Activated CD4-positive, CD25-positive, alpha-beta regulatory T cell treated with anti-CD3 and anti-CD28 coated beads, Interleukin-2, amount 50 U/mL, for 16 hours (primary cell): ENCODE measurements around the gene KREMEN2.
"Not testable (repeated sequence)": the region's sequence is repeated elsewhere in the genome, so short reads cannot be mapped to it uniquely, and the experiment has no call there.

ENCODE experiments used
- DNase-seq: peaks from one replicate; pipeline ENCODE4 v3.0.0-alpha.2; 2020; ENCODE audit warnings: low read depth, low spot score

The KREMEN2 gene, protein sequence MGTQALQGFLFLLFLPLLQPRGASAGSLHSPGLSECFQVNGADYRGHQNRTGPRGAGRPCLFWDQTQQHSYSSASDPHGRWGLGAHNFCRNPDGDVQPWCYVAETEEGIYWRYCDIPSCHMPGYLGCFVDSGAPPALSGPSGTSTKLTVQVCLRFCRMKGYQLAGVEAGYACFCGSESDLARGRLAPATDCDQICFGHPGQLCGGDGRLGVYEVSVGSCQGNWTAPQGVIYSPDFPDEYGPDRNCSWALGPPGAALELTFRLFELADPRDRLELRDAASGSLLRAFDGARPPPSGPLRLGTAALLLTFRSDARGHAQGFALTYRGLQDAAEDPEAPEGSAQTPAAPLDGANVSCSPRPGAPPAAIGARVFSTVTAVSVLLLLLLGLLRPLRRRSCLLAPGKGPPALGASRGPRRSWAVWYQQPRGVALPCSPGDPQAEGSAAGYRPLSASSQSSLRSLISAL

DNA sequence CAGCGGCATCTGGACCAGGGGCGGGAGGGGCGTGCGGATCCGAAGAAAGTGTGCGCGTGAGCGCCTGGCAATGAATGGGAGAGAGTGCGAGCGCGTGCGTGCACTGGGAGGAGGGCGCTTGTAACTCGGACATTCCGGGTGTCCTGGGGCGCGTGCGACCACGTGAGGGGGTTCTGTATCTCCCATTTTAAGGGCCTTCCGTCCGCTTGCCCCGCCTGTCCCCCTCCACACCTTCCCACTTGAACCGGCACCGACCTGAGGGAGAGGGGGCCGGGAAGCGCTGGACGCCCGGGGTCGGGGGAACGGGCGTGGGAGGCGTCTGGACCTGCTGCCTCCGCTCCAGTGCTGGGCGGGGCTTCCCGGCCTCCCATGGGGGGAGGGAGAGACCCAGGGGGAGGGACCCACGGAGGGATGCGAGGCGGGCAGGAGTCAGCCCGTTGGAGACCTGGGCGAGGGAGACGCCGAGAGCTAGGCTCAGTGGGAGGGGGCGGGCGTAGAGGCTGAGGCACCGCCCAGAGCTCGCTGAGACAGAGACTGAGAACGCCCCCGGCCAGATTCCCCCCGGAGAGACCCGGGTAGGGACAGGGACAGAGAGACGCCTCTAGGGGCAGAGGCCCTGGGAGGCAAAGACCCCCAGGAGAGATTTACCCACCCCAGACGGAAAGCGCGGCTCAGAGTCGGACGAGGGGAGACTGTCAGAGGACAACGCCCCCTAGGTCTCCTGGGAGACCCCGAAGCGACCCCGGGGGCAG is at the start of gene KREMEN2:
KREMEN2 (plus strand) TSS at position 553 of the 752 bp plus-strand sequence. CDS start 246 bp downstream, outside the sequence.
- DNase-seq: no peak

DNA sequence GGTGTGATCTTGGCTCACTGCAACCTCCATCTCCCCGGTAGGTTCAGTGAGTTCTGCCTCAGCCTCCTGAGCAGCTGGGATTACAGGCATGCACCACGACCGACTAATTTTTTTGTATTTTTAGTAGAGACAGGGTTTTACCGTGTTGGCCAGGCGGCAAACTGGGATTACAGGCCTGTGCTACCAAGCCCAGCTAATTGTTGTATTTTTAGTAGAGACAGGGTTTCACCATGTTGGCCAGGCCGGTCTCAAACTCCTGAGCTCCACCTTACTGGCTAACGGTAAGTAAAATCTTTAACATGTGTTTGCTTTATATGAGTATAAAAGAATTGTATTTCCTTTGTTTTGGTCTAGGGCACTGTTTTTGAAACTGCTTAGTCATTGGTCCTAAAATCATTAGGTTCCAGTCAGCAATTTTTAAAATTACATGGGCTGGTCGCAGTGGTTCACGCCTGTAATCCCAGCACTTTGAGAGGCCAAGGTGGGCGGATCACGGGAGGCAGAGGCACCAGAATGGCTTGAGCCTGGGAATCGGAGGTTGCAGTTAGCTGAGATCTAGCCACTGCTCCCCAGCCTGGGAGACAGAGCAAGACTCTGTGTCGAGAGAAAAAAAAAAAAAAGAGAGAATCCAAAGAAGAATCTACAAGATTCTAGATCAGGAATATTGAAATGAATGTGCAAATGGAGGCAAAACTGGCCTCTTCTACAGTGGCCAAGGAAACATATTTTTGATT is 48.7 kb upstream of the KREMEN2 start:
- DNase-seq: no peak

DNA sequence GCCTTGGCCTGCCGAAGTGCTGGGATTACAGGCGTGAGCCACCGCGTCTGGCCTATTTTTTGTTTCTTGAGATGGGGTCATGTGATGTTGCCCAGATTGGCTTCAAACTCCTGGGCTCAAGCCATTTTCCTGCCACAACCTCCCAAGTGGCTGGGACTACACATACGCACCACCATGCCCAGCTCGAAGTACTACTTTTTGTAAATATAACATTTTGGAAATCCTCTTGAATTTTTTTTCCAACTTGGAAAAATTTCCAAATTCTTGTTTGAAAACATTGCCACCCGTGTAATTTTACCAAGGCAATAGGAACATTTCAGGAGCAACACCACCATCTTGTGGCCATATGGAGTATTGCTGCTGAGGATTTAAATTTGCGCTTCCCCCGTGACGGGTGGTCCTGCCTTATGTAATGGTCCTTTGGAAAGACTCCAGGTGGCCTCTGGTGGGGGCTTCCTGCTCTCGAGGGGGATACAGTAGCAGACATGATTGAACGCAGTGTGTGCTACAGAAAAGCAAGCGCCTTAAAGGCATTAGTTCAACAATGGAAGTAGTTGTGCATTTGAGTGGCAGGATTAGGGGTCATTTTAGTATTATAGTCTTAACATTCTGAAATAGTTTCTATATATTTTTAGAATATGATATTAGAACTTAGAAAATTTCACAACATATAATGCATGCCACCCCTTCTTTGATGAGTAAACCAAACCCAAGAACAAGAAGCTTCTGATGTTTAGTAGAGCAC is 44.4 kb upstream of the KREMEN2 start:
- DNase-seq: peak; percentile 9

DNA sequence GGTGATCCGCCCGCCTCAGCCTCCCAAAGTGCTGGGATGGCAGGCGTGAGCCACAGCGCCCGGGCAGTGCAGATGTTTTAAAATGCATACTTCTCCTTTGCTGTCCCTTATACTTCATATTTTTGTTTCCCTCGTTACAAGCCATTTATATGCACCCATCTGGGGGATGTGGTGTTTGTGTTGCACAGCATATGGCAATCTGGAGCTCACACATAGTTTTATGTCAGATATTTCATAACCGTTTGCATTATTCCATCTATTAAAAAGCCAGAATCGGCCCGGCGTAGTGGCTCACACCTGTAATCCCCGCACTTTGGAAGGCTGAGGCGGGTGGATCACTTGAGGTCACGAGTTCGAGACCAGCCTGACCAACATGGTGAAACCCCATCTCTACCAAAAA is 40.6 kb upstream of the KREMEN2 start:
- no peak for DNase-seq

DNA sequence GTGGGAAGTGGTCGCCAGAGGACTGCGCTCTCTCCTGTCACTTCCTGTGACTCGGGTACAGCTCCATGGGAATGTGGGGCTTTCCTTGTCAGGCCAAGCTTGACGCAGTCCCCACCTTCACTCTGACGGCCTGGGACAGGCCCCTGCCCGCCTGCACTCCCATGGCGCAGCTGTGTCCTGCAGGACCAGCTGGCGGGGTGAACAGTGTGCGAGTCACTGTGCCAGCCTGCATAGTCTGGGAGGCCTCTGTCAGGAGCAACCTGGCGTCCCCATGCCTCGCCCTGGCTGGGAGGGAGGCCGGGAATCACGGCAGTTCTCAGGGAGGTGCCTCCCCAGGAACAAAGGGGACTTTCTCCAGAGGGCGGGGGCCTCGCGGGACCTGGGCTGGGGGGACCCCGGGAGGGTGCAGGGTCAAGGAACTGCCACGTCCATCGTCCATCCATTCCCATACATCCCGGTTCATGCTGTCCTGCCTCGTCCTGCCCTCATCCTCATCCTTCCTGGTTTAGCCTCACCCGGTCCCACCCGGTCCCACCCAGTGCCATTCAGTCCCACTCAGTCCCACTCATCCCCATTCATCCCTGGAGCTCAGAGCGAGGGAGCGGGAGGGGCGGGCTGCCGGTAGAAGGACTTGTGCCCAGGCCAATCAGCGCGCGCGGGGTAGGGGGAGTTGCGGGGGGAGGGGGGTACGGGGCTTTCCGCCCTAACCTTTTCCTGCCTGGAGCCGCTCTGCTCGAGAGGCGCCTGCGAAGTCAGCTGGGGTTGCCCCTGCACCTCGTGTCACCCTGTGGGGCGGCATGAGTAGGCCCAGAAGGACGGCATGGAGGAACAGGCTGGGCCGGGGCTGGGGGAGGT is 38.9 kb upstream of the KREMEN2 start:
- DNase-seq: no peak

DNA sequence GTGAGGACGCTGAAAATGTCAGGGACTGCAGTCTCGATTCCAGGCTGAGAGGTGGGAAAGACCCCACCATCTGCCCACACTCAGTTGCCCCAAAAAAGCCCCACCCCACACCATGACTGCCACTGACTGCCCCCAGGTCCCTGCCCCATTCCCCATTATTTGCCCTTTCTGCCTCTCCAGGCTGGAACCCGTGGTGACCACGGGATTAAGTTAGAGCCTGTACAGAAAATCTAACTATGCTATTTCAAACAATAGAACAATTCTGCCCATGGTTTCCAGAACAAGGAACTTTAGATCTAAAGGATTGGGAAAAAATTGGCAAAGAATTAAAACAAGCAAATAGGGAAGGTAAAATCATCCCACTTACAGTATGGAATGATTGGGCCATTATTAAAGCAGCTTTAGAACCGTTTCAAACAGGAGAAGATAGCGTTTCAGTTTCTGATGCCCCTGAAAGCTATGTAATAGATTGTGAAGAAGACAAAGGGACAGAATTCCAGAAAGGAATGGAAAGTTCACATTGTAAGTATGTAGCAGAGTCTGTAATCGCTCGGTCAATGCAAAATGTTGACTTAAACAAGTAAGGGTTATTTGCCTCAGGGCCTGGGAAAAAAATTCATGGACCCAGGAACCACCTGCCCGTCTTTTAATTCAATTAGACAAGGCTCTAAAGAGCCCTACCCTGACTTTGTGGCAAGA is 38.0 kb upstream of the KREMEN2 start:
- DNase-seq: no peak

DNA sequence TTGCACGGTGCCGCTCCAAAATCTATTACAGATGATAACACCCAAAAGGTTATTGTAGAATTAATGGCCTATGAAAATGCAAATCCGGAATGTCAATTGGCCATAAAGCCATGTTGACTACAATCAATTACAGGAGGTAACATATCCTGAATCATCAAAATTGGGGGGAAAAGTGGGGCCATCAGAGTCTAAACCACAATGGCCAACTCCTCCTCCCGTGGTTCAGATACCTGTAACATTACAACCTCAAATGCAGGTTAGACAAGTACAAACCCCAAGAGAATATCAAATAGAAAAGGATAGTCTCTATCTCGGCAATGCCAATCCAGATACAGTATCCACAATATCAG is 37.5 kb upstream of the KREMEN2 start:
- no peak for DNase-seq

DNA sequence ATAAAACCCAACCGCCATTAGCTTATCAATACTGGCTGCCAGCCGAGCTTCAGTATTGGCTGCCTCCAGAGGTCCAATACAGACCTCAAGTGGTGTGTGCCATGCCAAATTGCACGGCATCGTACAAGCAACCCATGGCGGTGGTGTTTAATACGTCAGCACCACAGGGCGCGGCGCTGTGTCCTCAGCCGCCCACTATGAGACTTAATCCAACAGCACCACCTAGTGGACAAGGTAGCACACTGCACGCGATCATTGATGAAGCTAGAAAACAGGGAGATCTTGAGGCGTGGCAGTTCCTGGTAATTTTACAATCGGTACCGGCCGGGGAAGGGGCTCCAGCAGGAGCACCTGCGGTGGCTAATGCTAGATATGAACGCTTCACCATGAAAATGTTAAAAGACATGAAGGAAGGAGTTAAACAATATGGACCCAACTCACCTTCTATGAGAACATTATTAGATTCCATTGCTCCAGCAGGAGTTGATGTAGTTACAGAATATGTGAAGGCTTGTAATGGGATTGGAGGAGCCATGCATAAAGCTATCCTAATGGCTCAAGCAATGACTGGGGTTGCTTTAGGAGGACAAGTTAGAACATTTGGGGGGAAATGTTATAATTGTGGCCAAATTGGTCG is 36.9 kb upstream of the KREMEN2 start:
- DNase-seq: peak; percentile 79

DNA sequence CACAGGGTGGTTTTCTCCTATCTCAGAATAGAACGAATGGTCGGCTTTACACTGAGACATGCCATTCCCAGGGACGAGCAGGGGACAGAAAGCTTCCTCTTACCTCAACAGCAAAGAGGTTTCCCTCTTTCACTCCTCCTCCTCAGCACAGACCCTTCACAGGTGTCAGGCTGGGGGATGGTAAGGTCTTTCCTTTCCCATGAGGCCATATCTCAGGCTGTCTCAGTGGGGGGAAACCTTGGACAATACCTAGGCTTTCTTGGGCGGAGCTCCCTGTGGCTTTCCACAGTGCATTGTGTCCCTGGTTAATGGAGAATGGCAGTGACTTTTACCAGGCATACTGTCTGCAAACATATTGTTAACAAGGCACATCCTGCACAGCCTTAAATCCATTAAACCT is 35.9 kb upstream of the KREMEN2 start:
- not testable (repeated sequence) for DNase-seq

DNA sequence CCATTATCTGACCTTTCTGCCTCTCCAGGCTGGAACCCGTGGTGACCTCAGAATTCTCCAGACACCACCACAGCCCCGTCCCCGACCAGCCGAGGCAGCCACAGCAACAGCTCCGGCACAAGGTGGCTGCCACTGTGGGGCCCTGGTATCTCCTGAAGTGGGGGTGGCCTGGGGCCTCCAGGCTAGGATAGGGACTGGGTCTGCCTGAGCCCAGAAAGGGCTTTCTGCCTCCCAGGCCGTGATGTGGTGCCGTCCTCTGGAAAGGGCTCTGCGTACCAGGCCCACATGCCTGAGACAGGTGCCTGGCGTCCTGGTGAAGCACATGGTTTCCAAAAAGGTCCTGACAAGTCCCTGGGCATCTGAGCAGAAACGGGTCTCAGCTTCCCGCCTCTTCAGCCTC is 35.3 kb upstream of the KREMEN2 start:
- DNase-seq: no peak

DNA sequence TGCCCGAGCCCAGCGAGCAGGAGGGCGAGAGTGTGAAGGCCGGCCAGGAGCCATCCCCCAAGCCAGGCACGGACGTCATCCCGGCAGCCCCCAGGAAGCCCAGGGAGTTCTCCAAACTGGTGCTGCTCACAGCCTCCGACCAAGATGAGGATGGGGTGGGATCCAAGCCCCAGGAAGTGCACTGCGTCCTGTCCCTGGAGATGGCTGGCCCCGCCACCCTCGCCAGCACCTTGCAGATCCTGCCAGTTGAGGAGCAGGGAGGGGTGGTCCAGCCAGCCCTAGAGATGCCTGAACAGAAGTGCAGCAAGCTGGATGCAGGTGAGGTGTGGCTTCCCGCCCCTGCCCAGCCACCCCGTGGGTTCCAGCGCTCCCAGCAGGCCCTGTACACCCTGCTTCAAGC is 34.4 kb upstream of the KREMEN2 start:
- no peak for DNase-seq

DNA sequence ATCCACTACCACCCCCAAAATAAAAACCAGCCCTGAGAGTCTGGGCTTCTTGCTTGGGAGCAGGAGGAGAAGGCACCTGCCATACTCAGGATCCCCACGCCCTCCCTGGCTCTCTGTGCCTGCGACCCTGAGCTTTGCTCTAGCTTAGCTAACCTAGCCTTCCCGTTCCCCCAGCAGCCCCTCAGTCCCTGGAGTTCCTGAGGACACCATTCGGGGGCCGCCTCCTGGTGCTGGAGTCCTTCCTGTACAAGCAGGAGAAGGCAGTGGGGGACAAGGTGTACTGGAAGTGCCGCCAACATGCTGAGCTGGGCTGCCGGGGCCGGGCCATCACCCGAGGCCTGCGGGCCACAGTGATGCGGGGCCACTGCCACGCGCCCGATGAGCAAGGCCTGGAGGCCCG is 33.8 kb upstream of the KREMEN2 start:
- no peak for DNase-seq

DNA sequence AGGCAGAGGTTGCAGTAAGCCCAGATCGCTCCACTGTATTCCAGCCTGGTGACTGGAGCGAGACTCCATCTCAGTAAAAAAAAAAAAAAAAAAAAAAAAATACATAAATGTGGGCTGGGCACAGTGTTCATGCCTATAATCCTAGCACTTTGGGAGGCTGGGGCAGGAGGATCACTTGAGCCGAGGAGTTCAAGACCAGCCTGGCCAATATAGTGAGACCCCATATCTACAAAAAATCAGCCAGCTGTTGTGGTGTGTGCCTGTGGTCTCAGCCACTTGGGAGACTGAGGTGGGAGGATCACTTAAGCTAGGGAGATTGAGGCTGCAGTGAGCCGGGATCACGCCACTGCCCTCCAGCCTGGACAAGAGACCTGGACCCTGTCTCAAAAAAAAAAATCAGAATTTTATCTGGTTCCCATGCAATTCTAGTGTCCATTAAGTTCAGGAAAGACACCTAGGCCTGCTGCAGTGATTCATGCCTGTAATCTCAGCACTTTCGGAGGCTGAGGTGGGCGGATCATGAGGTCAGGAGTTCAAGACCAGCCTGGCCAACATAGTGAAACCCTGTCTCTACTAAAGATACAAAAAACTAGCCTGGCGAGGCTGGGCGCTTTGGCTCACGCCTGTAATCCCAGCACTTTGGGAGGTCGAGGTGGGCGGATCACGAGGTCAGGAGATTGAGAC is 32.7 kb upstream of the KREMEN2 start:
- DNase-seq: not testable (repeated sequence)

DNA sequence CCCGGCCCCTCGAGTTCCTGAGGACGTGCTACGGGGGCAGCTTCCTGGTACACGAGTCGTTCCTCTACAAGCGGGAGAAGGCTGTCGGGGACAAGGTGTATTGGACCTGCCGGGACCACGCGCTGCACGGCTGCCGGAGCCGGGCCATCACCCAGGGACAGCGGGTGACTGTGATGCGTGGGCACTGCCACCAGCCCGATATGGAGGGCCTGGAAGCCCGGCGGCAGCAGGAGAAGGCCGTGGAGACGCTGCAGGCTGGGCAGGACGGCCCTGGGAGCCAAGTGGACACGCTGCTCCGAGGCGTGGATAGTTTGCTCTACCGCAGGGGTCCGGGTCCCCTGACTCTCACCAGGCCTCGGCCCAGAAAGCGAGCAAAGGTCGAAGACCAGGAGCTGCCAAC is 30.9 kb upstream of the KREMEN2 start:
- DNase-seq: no peak

DNA sequence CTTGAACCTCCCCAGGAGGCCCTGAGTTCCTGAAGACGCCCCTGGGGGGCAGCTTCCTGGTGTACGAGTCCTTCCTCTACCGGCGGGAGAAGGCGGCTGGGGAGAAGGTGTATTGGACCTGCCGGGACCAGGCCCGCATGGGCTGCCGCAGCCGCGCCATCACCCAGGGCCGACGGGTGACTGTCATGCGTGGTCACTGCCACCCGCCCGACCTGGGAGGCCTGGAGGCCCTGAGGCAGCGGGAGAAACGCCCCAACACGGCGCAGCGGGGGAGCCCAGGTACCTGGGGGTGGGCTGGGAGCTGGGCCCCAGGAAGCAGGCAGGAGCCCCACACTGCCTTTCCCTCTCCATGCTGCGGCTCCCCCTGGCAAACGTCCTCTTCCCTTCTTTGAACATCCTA is 30.4 kb upstream of the KREMEN2 start:
- no peak for DNase-seq

DNA sequence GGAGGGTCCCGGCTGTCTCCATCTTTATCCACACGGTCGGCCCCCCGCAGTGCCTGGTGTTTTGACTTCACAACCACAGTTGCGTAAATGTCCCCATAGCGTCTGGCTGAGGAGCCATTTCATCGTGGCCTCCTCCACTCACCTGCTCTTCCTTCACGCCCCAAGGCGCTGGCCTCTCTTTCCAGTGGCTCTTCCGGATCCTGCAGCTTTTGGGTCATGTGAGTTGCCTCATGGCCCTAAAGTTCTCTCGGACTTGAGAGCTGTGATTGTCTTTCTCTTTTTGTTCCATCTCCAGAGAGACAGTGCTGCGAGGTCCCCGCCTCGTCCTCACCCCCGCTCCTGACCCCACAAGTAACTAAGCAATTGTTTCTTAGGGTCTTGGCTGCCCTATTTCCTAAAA is 29.6 kb upstream of the KREMEN2 start:
- DNase-seq: no peak

DNA sequence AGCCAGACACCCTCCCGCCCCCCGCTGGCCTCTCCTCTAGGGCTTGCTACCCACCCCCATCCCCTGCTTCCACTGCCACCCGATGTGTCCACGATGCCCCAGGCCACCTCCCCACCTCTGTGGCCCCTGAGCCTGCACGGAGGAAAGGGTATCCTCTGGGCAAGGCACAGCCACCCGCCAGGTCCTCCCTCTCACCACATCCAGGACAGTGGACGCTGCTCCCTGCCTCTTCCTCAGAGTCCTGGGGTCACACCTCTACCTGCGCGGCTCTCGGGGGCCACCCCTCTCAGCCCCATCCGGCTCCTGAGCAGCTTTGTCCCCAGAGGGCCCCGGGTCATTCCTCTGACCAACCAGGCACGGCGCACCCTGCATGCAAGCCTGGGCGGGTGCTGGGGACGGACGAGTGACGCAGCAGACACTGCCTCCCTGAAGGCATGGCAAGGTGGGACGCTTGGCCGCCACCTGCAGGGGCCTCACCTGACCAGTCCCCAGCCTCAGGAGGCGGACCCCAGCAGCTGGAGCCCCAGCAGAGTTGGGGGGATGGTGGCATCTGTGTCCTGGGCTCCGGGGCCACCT is 27.6 kb upstream of the KREMEN2 start:
- no peak for DNase-seq

DNA sequence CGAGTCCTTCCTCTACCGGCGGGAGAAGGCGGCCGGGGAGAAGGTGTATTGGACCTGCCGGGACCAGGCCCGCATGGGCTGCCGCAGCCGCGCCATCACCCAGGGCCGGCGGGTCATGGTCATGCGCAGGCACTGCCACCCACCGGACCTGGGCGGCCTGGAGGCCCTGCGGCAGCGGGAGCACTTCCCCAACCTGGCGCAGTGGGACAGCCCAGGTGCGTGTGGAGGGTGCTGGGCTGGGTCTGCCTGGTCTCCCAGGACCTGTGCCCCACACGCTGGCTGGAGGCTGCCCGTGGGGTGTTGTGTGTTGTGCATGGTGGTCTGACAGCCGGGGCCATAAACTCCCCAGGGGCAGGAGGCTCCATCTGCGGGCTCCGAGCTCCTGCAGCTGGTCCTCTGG is 26.9 kb upstream of the KREMEN2 start:
- DNase-seq: no peak

DNA sequence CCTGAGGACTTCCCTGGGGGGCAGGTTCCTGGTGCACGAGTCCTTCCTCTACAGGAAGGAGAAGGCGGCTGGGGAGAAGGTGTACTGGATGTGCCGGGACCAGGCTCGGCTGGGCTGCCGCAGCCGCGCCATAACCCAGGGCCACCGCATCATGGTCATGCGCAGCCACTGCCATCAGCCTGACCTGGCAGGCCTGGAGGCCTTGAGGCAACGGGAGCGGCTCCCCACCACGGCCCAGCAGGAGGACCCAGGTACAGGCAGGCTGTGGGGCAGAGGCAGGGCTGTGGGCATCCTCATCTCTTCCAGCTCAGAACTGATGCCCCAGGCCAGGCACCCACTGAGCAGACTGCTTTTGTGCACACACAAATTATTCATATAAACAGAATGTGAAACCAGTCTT is 25.9 kb upstream of the KREMEN2 start:
- DNase-seq: no peak
